Measurements from ENCODE around the gene C11orf68.
"Not testable (repeated sequence)": the region's sequence is repeated elsewhere in the genome, so short reads cannot be mapped to it uniquely, and the experiment has no call there.

The C11orf68 gene

DNA sequence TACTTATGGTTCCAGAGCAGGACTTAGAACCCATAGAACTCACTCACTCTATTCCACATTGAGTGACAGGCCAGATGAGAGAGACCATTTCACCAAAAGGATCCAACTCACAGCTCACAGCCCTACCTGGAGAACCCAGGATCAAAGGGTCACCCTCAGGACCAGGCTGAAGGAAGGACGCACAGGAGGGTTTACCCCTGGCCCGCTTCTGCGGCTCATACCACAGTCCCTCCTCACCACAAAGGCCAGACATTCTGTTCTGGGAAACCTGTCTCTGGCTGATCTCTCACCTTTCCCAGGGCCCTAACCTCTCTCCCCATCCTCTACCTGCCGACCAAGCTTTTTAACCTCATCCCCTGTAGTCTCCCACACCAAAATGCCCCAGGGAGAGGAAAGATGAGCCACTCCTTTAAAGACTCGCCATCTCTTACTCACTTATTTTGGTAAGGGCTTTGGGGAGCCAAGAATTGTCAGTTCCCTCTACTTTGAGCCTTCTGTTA is 23.3 kb downstream of the C11orf68 start:
- peaks cover 48% of the 10 kb centered on the region for H3K4me1 ChIP-seq (ENCODE audit: insufficient read depth, low read length, severe bottlenecking)
- no peaks in the 10 kb centered on the region for H3K9me3 ChIP-seq (ENCODE audit: low read length)
- H3F3A ChIP-seq (ENCODE audit: insufficient read depth, low read length): no peaks in the 10 kb centered on the region
- H3K9me2 ChIP-seq (ENCODE audit: low read depth, low read length): no peaks in the 10 kb centered on the region
- H3K9ac ChIP-seq (ENCODE audit: low read length): no peak overlapping the region
- TF ChIP-seq, protein P1, sequence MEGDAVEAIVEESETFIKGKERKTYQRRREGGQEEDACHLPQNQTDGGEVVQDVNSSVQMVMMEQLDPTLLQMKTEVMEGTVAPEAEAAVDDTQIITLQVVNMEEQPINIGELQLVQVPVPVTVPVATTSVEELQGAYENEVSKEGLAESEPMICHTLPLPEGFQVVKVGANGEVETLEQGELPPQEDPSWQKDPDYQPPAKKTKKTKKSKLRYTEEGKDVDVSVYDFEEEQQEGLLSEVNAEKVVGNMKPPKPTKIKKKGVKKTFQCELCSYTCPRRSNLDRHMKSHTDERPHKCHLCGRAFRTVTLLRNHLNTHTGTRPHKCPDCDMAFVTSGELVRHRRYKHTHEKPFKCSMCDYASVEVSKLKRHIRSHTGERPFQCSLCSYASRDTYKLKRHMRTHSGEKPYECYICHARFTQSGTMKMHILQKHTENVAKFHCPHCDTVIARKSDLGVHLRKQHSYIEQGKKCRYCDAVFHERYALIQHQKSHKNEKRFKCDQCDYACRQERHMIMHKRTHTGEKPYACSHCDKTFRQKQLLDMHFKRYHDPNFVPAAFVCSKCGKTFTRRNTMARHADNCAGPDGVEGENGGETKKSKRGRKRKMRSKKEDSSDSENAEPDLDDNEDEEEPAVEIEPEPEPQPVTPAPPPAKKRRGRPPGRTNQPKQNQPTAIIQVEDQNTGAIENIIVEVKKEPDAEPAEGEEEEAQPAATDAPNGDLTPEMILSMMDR (IDR thresholded peaks at IDR 0.05; ENCODE audit: low read length): no peak
- TF ChIP-seq EZH2 (IDR thresholded peaks at IDR 0.05; ENCODE audit: borderline replicate concordance, low read length): no peak
- H3K36me3 ChIP-seq (ENCODE audit: insufficient read depth, low read length): no peaks in the 10 kb centered on the region
- H3K4me3 ChIP-seq (ENCODE audit: low read depth, low read length, poor library complexity, severe bottlenecking): no peak overlapping the region
- H2AFZ ChIP-seq (ENCODE audit: low read length): no peak overlapping the region
- no peak overlapping the region for H3K27ac ChIP-seq (ENCODE audit: low read depth, low read length, poor library complexity, severe bottlenecking)
- no peak overlapping the region for H3K4me2 ChIP-seq (ENCODE audit: low read length)
- H3K27me3 ChIP-seq (ENCODE audit: insufficient read depth, low read length): peaks cover 9% of the 10 kb centered on the region; the same call in 1 of the 2 replicates
- no peaks in the 10 kb centered on the region for H3K79me2 ChIP-seq (ENCODE audit: insufficient read depth, low read length)
- H4K20me1 ChIP-seq (ENCODE audit: insufficient read depth, low read length): no peaks in the 10 kb centered on the region

DNA sequence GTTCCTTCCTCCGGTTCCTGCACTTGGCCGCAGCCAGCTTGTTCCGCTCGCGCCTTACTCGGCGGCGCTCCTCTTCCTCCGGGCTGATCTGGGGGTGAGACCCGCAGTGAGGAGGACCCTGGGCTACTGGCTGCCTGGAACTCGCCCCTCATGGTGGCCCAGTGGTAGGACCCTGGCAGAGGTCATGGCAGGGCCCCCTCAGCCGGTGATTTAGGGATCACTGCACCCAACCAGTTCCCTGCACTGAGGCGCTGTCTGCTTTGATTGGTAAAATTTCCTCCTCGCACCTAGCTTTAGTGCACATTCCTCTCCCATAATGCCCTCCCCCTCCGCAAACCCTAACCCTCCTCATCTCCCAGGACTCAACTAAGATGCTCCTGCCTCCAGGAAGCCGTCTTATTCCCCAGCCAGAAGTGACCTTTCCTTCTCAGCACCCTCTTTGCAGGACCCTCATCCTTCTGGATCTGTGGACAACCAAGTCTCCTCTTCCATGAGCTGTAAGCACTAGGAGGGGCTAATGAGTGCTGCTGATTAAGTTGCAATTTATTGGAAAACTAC is 24.7 kb downstream of the C11orf68 start:
- Histone ChIP-seq H3K27ac (ENCODE audit: low read depth, low read length, poor library complexity, severe bottlenecking) (peak overlapping the region; percentile 25), H3K9me2 (ENCODE audit: low read depth, low read length) (no peaks in the 10 kb centered on the region), H4K20me1 (ENCODE audit: insufficient read depth, low read length) (no peaks in the 10 kb centered on the region), H3K4me1 (ENCODE audit: insufficient read depth, low read length, severe bottlenecking) (peaks cover 46% of the 10 kb centered on the region), H3K4me2 (ENCODE audit: low read length) (peak overlapping the region; percentile 100), H2AFZ (ENCODE audit: low read length) (no peak overlapping the region), H3F3A (ENCODE audit: insufficient read depth, low read length) (peaks cover 5% of the 10 kb centered on the region), H3K27me3 (ENCODE audit: insufficient read depth, low read length) (peaks cover 6% of the 10 kb centered on the region; the same call in 1 of the 2 replicates), H3K4me3 (ENCODE audit: low read depth, low read length, poor library complexity, severe bottlenecking) (peak overlapping the region; percentile 86), H3K9ac (ENCODE audit: low read length) (peak overlapping the region; percentile 64; the same call in 1 of the 2 replicates), H3K9me3 (ENCODE audit: low read length) (no peaks in the 10 kb centered on the region), H3K36me3 (ENCODE audit: insufficient read depth, low read length) (no peaks in the 10 kb centered on the region), H3K79me2 (ENCODE audit: insufficient read depth, low read length) (no peaks in the 10 kb centered on the region)
- no peak for TF ChIP-seq EZH2 (IDR thresholded peaks at IDR 0.05; ENCODE audit: borderline replicate concordance, low read length)
- TF ChIP-seq, protein P1 (IDR thresholded peaks at IDR 0.05; ENCODE audit: low read length): no peak

DNA sequence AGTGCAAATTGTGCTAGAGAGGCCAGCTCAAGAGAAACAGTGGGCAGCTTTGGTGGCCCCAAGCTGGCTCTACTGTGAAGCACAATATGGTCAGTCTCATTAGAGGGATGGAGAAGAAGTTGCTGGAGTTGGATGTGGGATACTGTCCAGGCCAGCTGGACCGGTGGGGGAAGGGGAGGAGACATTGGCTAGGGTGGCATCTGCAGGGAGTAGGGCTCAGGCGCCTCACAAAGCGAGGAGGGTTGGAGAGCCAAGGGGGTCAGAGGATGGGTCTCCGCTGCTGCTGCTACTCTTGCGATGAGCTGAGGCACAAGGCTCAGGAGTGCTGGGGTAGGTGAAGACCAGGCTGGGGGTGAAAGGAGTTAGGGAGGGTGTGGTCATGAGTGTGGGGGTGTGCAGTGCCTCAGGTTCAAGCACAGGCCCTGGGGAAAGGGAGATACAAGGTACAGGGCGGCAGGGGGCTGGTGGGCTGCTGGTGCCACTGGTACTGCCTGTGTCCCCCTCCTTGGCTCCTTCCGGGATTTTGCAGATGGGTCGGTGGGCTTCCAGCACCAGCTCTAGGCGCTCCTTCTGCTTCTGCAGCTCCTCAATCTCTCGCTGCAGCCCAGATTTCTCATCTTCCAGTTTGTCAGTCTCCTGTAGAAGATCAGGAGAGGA is 26.1 kb downstream of the C11orf68 start:
- no peak overlapping the region for H2AFZ ChIP-seq (ENCODE audit: low read length)
- no peaks in the 10 kb centered on the region for H3K9me2 ChIP-seq (ENCODE audit: low read depth, low read length)
- peaks cover 5% of the 10 kb centered on the region for H3F3A ChIP-seq (ENCODE audit: insufficient read depth, low read length)
- H3K36me3 ChIP-seq (ENCODE audit: insufficient read depth, low read length): no peaks in the 10 kb centered on the region
- H3K27me3 ChIP-seq (ENCODE audit: insufficient read depth, low read length): no peaks in the 10 kb centered on the region; the same call in 1 of the 2 replicates
- peaks cover 50% of the 10 kb centered on the region for H3K4me1 ChIP-seq (ENCODE audit: insufficient read depth, low read length, severe bottlenecking)
- H3K9ac ChIP-seq (ENCODE audit: low read length): no peak overlapping the region; the same call in 1 of the 2 replicates
- peak overlapping the region; percentile 57 for H3K27ac ChIP-seq (ENCODE audit: low read depth, low read length, poor library complexity, severe bottlenecking)
- TF ChIP-seq, protein P1 (IDR thresholded peaks at IDR 0.05; ENCODE audit: low read length): no peak
- no peak for TF ChIP-seq EZH2 (IDR thresholded peaks at IDR 0.05; ENCODE audit: borderline replicate concordance, low read length)
- peak overlapping the region; percentile 100 for H3K4me2 ChIP-seq (ENCODE audit: low read length)
- H3K9me3 ChIP-seq (ENCODE audit: low read length): no peaks in the 10 kb centered on the region
- peak overlapping the region; percentile 86 for H3K4me3 ChIP-seq (ENCODE audit: low read depth, low read length, poor library complexity, severe bottlenecking)
- H3K79me2 ChIP-seq (ENCODE audit: insufficient read depth, low read length): no peaks in the 10 kb centered on the region
- H4K20me1 ChIP-seq (ENCODE audit: insufficient read depth, low read length): no peaks in the 10 kb centered on the region

DNA sequence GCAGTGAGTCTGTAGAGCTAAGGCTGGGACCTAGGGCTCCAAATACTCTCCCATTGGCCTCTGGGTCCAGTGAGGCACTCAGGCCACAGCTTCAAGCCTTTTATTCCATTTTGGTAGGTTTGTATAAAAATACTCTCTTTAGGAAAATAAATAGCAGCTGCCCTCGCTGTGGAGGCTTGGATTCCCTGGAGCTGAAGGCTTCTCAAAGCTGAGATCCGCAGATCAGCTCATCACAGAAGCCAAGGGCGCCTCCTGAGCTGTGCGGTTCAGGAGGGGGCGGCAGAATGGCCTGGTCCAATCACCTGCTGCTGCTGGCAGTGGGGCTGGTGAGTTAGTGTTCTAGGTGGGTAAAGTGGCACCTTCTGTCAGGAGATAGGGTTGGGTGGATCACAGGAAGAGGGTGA is 26.7 kb downstream of the C11orf68 start:
- Histone ChIP-seq H3K4me1 (ENCODE audit: insufficient read depth, low read length, severe bottlenecking) (peaks cover 56% of the 10 kb centered on the region), H3K4me2 (ENCODE audit: low read length) (peak overlapping the region; percentile 100), H3K4me3 (ENCODE audit: low read depth, low read length, poor library complexity, severe bottlenecking) (peak overlapping the region; percentile 86), H3K9ac (ENCODE audit: low read length) (peak overlapping the region; percentile 85), H3K27ac (ENCODE audit: low read depth, low read length, poor library complexity, severe bottlenecking) (peak overlapping the region; percentile 57)
- H3K27me3 ChIP-seq (ENCODE audit: insufficient read depth, low read length); H3K9me2 ChIP-seq (ENCODE audit: low read depth, low read length); H3K9me3 ChIP-seq (ENCODE audit: low read length); H3F3A ChIP-seq (ENCODE audit: insufficient read depth, low read length); H2AFZ ChIP-seq (ENCODE audit: low read length); H4K20me1 ChIP-seq (ENCODE audit: insufficient read depth, low read length); H3K79me2 ChIP-seq (ENCODE audit: insufficient read depth, low read length); H3K36me3 ChIP-seq (ENCODE audit: insufficient read depth, low read length): not testable (repeated sequence)

Measured in OCI-LY1 (cell line).